GM20000 (cell line): Measurements from ENCODE around the gene NFE2L2.

ENCODE experiments used
- DNase-seq: peaks from one replicate; pipeline ENCODE4 v3.0.0; 2012; ENCODE audit warnings: low spot score
- TF ChIP-seq, protein P1 (sequence below): IDR thresholded peaks from 2 replicates; pipeline ENCODE4 v1.5.1; 2012; ENCODE audit warnings: mild to moderate bottlenecking, control low read depth; ENCODE audit errors: extremely low read depth, missing control alignments

The NFE2L2 gene

DNA sequence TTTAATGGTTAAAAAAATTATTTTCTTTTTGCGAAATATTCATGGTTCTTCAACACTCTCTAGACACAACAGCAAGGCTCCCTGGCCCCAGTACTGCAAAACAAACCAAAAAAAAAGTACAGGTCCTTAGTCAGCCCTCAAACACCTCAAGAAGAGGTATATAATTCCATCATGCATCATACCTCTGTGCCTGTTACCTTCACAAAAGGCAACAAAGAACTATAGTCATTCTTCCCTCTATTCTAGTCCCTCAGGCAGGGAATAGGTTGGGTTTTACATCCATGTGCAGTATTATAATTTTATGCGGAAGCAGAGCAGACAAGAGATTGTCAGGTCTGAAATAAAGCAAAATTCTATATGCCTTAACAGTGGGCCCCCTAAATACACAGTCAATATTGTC, 8.5 kb downstream of the NFE2L2 start:
- TF ChIP-seq, protein P1, sequence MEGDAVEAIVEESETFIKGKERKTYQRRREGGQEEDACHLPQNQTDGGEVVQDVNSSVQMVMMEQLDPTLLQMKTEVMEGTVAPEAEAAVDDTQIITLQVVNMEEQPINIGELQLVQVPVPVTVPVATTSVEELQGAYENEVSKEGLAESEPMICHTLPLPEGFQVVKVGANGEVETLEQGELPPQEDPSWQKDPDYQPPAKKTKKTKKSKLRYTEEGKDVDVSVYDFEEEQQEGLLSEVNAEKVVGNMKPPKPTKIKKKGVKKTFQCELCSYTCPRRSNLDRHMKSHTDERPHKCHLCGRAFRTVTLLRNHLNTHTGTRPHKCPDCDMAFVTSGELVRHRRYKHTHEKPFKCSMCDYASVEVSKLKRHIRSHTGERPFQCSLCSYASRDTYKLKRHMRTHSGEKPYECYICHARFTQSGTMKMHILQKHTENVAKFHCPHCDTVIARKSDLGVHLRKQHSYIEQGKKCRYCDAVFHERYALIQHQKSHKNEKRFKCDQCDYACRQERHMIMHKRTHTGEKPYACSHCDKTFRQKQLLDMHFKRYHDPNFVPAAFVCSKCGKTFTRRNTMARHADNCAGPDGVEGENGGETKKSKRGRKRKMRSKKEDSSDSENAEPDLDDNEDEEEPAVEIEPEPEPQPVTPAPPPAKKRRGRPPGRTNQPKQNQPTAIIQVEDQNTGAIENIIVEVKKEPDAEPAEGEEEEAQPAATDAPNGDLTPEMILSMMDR = no peak
- DNase-seq = no peak

DNA sequence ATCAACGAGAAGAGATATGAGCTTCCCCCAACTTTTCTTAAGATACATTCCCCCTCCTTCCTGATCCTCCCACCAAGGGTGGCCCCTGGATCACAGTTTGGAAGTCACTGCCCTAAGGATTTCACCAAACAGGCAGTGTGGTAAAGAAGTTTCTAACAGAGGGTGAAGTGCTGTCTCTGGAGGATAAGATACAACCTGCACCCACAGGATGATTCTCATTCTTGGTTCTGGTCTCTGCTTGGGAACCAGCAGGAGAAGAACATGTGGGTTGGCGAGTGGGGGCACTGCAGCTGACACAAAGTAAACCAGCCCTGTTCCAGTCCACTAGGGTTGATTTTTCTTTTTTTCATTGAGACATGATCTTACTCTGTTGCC, 9.3 kb downstream of the NFE2L2 start:
- no peak for DNase-seq

DNA sequence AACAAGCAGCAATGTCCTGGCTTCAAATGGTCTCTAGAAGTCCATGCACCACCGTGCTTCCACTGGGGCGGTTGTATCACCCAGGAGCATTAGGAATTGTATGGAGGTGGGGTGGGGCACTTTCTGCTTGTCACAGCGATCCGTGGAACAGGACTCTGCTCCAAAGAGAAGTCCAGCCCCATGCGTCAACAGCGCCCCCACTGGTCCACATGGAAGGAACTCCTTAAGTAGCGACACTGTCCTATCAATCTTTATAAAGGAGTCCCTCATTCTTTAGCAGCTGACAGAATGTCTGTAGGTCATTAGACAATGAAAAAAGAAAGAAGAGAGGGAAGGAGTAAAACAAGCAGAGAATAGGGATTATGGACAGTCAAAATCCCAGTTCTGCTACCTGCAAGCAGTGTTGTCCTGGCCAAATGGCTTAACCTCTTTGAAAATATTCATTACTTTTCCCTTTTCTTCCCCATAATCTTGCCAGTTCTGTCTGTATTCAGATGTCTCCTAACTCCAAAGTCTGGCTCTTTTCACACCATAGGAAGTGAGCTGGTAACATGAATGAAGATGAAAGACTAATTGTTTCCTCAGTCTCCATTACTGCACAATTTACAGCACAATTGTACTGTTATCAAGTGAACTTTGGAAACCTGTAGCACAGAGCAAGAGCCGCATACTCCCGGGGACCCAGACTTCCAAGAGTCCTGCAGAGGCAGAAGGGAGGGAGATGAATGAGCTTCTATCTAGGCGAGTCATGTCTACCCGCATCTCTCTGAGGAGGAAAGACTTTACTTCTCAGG, 9.9 kb downstream of the NFE2L2 start:
- no peak for DNase-seq
- TF ChIP-seq, protein P1 = peak; percentile 26

More for the DNA sequence above, 9.3 kb downstream of the NFE2L2 start:
- TF ChIP-seq, protein P1 = no peak

DNA sequence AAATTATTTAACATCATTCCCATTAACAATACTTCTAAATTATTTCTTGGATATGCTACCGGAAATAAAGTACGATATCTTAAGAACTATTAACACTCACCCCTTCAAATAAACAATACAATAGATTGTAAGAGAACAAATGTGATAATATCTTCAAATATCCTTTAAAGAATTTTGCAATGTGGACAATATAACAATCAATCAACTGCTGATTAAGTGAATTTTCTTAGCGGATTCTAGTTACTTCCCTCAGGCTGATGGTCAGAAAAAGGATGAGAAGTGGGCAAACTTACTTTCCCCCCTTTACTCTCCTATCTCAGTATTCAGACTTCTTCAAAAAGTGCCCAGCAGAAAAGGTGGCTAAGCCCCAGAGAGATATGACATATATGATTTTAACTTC, 10.8 kb downstream of the NFE2L2 start:
- DNase-seq = no peak
- TF ChIP-seq, protein P1 = no peak

DNA sequence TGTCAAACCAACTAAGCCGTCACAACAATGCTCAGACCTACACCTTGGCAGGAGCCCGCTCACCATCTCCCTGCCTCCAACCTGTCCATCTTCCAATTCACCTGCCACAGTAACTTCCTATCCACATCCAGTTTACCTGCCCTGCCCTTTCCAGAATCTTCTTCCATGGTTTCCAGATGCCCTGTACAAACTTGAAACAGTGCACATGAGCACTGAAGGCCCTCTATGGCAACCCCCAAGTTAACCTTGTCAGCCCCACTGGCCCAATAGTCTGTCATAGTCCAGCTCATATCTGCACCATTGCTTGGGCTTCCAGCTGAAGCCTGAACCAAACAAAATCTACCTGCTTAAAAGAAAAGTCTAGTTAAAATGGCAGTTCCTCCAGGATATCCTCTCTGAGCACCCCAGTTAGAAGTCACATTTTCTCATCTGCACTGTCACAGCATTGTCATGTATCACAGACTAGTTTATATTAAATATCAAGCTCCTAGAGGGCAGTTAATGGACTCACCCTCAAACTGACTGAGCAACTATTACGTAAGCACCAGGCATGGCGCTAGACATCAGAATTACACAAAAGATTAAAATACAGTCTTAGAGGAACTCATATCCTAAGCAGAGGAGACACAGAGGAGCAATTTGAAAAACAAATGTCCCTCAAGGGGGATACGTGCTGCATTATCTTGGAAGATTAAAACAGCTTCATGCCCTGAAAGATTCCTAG, 11.6 kb downstream of the NFE2L2 start:
- DNase-seq = no peak
- TF ChIP-seq, protein P1 = no peak

DNA sequence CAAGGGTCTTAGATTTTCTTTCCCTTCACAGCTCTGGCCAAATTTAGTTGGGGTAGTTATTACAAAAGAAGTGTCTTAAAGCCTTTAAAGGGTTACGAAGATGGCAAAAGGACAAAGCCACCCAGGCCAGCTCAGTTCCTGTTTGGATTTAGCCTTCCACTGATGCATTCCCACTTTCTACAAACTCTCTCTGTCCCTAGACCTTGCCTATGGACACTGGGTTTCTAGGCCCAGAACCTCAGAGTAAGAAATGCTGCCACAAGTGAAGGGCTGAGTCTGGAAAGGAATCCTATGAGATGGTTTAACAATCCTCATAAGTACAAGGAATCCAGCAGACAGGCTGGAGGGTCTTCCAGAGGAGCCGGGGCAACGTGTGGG, 13.4 kb downstream of the NFE2L2 start:
- no peak for DNase-seq
- TF ChIP-seq, protein P1 = no peak

DNA sequence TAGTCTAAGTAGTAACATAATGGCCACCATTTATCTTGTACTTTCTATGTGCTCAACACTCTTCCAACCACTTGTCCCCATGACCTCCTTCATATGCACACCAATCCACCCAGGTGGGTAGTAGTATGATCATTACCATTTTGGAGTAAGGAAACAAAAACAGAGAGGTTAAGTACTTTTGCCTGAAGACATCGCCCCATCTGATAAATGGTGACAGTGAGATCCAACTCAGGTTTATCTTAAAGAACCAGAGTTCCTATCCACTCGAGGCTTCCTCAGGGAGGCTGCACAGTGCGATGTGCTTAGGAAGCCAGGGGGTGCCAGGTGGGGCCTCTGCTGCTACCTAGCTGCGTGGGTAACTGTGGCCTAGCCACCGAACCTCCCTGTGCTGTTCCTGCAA, 14.1 kb downstream of the NFE2L2 start:
- DNase-seq = no peak
- TF ChIP-seq, protein P1 = no peak
